Stimulated activated CD4-positive, alpha-beta T cell treated with anti-CD3 and anti-CD28 coated beads, TNF-alpha, amount 100 ng/mL, for 48 hours (primary cell): ENCODE results near the gene EFTUD2.

Experiments
- DNase-seq, 3 donors: peaks; one replicate each; pipeline ENCODE4 v3.0.0-alpha.2; 2020; ENCODE audit warnings: low read depth in 3 of 3

Gene EFTUD2

DNA sequence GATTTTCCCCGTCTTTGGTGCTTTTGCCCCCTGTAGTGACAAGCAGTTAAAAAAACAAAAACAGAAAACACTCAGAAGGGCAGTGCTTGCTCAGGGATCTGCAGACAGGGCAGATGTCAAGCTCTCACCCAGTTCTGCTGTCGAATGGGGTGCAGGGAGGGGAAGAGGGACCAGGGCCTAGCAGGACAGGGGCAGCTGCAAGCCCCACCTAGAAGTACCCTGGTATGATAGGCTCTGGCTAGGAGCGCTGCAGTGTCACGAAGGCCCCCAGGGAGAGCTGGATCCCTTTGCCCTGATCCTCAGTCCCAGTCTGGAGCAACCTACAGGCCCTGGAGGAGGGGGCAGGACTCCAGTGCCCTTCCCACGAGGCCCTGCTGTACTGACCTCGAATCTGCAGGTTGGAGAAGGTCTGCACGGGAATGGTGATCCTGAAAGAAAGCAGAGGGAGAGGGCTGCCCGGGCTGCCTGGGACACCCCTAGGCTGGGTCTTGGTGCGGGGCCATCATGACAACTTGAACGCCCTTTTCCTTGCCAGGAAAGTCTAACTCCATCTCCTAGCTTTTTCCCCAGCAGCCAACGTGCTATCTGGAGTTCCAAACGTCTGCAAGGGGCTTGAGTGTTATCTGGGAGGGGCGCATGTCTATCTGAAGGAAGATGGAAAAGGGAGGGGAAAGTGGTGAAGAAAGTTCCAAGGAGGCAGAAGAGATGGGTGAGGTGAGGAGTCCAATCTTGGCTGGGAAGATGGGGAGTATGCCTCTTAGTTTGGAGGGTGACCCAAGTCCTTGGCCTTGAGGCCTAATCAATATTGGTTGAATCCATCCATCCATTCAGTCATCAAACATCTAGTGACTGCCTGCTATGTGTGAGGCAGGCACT is 11.2 kb upstream of the EFTUD2 start:
- DNase-seq = no peak

DNA sequence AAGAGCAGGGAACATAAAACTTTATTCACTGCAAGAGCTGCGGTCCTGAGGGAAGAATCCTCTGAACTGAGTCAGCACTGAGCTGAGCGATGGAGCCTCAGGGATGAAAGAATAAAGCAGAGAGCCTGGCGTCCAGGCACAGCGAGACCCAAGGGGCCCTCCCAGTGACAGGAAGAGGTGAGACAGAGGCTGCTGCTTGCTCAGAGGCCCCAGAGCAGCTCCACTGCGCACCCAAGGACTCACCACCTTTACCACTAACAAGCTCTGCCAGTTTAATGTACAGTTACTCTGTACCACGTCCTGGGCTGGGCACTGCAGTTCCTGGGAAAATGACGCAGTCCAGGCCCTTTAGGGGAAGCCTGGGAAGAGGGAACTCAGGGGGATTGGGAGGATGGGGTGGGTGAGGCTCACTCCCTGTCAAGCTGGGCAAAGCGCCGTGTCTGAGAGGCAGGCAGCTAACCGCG is 10.5 kb upstream of the EFTUD2 start:
- DNase-seq = no peak

DNA sequence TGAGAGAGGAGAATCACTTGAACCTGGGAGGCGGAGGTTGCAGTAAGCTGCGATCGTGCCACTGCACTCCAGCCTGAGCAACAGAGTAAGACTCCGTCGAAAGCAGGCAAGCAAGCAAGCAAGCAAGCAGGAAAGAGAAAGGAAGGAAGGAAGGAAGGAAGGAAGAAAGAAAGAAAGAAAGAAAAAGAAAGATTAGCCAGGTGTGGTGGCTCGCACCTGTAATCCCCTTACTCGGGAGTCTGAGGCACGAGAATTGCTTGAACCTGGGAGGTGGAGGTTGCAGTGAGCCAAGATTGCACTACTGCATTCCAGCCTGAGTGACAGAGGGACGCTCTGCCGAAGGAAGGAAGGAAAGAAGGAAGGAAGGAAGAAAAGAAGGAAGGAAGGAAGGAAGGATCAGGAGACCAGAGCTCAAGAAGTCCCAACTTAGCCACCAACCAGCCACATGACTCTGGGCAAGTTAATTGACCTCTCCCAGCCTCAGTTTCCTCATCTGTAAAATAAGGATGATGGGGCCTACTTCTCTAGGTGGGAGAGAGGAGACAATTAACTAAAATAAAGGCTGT is 9.6 kb upstream of the EFTUD2 start:
- DNase-seq = no peak

DNA sequence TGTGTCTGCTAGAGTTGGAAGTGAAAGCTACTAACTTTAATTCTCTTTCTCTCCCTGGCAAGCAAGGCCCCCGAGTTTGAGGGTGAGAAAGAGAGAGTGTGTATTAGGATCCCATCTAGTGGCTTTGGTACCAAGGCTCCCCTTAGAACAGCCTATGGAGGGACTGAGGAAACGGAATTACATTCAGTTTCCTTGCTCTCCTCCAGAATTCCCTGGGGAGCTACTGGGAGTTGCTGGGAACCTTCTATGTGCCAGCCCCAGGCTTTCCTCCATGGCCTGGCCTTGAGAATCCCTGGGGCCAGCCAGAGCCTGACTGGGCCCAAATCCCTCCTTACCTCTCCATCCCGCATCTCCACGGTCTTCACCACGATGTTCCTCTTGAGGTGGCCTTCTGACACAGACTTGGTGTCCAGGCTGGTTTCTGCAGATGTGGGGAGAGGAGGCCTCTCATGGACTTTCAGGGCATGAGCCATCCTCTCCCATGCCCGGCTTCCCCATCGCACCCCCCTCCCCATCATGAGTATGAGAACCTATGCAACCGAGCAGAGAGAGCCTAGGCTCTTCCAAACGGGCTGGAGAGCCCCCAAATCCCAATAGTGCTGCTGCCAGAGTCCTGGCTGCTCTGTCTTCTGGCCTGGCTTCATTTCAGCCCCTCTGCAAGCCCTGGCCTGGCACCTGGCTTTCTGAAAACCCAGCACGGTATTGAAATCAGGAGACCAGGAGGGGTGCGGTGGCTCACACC is 8.7 kb upstream of the EFTUD2 start:
- no peak for DNase-seq

DNA sequence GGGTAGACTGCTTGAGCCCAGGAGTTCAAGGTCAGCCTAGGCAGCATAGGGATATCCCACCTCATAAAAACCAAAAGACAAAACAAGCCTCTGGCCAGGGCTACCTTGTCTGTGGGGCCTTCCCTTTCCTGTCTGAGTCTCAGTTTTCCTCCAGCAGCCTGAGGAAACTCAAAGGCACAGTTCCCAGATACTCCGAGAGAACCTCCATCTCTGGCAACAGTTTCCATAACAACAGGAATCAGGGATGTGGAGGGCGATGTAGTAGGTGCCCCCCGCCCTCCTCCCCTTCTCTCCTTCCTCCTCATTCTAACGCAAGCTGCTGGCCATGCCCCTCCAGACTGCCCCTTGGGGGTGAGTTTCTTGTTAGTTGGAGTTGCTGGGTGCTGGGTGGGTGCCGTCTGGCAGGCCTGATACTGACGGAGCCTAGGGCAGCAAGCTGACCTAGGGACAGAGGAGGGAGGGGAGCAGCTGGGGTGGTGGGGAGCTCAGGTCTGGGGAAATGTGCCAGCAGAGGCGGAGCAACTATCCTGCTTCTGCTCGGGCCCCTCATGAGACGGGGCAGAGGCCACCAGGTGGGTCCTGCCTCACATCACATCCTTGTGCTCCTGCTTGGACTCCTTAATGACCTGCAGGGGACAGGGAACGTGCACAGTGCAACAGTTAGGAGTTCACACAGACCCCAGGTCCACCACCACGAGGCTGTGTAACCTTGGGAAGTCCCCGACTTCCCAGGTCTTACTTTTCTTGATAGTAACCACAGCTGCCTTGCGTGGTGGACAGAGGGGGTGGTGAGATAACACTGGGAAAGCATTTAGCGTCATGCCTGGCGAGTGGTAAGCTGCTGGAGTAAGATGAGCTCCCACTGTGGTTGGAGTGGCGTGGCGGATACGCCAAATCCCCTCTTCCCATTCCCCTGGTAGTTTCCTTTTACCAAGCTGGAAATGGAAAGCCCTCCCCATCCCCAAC is 7.8 kb upstream of the EFTUD2 start:
- no peak for DNase-seq

DNA sequence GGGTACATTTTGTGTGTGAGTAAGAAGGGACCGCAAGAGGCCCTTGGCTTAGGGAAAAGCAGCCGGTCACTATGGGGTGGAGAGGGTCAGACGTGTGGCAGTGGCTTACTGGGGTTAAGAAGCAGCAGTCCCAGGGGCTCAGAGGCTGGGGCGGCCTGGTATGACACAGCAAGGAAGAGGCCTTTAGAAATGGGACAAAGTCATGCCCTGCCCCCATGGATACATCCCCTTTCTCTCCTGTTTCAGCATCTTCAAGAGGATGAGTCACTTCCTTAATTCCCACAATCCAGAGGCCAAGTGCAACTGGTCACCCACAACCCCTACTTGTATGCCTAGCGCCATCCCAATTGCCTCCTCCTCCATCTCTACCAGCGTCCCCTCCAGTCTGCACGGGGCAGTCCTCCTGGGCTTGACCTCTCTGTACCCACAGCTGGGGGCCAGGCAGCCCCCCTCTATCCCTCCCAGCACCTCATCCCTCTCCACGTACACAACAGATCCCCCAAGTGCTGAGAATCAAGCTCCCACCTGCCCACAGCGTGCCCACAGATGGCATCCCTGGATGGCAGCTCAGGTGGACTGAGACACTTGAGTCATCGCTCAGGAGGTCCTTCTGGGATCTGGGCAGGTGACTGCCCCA is 6.9 kb upstream of the EFTUD2 start:
- DNase-seq = no peak

DNA sequence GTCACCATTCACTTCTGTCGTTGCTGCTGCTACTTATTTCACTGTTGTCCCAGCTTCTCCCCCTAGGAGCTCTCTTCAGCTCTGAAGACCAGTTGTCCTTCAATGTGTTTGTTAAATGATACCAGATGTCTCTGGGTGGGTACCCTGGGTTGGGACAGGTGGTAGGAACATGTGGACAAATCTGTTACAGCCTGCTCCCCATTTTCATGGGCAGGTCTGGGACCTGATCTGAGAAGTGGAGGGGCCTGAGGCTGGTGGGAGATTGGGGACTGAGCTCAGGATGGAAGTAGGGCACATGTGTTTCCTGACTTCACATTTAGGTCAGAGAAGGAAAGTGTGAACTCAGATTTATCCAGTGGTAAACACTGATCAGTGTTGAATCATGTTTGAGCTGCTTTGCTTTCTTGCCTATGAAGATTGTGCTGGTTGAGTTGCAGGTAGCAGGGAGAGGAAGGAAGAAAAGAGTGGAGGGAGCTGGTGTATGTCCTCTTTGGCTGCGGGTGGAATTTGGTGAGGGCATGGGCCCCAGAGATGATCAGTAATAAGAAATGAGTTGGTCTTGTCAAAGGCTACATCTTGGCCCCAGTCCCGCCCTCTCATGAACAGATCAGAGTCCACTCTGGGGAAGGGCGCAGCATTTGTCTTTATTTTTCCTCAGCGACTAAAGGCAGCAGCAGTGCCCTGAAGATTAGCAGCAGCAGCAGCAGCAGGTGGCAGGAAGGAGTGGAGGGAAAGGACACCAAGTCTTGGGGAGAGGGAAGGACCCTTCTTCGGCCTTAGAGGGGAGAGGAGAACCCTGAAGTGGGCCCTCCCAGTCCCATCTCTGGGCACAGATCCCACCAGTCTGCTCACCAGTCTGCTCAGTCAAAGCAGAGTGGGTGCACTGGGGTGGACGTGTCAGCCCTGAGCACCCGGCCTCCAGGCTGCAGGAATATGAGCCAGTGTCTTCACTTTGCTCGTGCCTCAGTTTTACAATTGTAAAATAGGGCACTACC is 6.1 kb upstream of the EFTUD2 start:
- no peak for DNase-seq

DNA sequence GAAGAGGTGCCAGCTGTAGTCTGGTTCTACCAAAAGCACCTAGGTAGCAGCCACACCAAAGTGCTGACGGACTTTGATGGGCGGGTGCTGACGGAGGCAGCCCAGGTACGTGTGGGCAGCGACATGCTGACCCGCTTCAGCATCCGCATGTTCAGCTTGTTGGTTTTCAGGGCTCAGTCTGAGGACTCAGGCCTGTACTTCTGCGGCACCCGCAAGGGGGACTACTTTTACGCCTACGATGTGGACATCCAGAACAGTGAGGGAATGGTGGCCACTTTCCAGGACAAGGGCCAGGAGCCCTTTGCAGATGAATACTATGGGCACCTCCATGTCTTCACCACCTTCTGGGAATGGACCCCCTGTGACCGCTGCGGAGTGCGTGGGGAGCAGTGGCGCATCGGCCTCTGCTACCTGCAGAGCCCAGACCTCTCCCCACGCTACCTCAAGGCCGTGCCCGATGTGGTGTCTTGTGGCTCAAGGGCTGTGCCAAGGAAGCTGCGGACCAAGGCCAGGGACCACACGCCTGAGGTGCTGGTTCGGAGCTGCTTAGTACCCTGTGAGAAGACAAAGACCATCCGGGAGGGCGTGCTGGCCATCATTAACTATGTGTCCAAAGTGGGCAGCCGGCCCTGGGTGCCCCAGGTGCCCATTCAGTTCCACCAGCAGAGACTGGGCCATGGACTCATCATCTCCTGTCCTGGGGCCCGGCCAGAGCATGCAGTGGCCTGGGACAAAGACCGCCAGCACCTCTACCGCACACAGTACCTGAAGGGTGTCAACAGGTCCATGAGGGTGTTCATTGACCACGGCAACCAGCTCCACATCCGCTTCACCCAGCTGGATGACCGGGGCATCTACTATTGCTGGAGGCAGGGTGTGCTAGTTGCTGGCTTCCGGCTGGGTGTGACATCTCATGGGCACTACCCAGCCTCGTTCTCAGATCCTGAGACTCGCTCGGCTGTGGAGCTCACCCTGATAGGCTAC is 5.0 kb upstream of the EFTUD2 start:
- DNase-seq = no peak

DNA sequence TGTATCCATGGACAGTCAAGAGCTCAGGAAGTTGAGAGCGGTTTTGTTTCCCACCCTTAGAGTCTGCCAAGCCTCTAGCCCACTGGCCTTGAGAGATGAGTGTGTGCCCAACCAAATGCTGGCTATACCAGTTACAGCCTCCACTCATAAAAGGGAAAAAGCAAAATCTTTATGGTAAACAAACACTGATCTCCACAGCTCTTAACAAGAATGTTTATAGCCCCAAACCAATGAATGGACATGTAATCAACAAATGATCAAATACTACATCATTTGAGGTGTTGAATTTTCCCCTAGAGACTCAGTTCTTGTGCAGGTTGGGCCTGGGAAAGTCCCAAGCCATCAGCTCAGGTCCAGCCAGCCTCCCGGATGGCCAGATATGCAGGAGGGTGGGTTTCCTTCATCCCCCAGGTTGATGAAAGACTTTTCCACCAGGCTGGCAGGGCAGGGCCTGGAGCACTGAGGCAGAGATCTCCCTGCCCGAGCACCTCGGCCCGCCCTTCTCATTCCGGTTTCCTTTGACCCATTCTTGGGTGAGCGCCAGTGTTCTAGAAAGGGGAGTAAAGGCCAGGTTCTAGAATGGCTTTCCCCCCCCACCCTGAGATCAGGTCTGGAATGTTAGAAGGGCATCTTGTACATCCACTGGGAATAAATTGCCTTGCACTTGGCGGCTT is 3.9 kb upstream of the EFTUD2 start:
- DNase-seq = no peak

DNA sequence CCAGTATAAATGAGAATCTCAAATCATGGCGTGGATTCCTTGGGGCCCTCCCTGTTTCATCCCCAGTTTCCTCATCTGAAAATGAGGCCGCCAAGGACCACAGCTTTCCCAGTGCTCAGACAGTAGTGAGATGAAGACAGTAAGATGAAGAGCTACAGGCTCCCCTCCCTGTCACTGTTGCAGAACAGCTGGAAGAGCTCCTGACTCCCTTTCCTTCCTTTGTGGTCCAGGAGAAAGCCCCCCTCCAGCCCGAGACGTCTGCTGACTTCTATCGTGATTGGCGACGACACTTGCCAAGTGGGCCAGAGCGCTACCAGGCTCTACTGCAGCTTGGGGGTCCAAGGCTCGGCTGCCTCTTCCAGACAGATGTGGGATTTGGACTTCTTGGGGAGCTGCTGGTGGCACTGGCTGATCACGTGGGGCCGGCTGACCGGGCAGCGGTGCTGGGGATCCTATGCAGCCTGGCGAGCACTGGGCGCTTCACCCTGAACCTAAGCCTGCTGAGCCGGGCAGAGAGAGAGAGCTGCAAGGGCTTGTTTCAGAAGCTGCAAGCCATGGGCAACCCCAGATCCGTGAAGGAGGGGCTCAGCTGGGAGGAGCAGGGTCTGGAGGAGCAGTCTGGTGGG is 3.0 kb upstream of the EFTUD2 start:
- no peak for DNase-seq

DNA sequence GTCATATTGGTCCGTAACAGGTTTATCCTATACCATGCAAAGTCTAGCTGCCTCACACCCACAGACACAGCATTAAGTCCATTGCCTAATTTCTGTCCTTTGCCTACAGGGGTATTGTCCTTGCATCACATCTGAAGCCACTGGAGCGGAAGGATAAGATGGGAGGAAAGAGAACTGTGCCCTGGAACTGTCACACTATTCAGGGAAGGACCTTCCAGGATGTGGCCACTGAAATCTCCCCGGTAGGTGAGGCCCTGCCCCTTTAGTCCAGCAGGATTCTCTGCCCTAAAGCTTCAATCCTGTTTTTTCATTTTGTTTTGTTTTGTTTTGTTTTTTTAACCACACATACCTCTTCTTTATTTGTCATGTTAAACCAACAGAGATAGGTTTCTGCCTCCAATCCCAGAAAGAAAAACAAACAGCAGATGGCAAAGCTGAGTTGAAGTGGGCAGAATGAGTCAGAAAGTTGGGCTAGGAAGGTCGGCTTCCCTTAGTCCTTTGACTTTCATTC is 2.2 kb upstream of the EFTUD2 start:
- no peak for DNase-seq

DNA sequence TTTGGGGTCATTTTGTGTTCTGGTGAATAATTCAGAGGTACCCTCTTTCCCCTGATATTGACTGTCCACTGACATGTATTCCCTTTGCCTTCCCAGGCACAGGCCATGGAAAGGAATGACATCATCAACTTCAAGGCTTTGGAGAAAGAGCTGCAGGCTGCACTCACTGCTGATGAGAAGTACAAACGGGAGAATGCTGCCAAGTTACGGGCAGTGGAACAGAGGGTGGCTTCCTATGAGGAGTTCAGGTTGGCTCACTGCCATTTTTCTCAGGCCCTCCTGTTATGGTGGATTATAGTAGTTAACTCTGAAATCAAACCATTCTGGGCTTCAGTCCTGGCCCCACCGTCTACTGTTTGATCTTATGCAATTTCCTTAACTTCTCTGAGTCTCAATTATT is 1.6 kb upstream of the EFTUD2 start:
- DNase-seq = no peak

DNA sequence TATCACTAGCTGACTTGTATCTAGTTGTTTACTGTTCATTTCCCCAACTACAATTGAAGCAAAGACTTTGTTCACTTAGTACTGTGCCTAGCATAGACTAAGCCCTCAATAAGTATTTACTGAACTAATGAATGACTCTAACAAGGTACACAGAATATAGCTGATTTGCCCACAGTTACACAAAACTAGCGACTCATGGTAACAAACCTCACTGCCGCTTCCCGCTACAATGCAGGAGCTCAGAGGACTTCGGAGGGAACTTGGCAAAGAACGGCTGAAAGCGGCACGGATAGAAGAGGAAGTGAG is 524 bp downstream of the EFTUD2 start:
- DNase-seq = no peak

DNA sequence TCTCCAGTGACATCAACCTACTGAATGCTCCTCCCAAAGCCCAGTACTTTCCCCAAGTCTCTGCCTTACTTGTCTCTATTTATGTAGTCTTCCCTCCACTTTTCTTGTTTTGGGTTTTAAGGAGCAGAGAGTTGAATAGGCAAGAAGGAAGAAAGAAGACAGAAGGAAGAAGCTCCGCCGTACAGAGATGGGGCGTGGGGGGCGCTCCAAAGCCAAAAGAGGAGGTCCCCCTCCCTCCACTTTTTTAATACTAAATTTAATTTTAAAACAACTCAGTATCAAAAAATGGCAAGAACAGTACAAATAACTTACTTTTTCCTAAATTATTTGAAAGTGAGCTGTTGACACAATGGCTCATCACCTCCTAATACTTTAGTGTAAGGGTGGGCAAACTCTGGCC is 4.6 kb downstream of the EFTUD2 start:
- DNase-seq = no peak

DNA sequence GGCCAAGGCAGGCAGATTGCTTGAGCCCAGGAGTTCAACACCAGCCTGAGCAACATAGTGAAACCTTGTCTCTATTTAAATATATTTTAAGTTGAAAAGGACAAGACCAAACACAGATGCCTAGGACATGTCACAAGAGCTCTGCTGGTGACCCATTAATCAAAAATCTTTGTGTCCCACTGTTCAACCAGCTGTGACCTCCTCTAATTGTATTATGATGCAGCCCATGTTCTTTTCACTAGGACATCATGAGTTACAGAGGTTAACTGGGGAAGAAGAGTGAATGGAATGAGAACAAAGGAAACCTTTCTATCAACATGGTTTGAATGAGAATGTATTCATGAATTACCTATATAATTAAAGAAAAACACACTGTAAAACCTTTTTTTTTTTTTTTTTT is 7.0 kb downstream of the EFTUD2 start:
- no peak for DNase-seq

DNA sequence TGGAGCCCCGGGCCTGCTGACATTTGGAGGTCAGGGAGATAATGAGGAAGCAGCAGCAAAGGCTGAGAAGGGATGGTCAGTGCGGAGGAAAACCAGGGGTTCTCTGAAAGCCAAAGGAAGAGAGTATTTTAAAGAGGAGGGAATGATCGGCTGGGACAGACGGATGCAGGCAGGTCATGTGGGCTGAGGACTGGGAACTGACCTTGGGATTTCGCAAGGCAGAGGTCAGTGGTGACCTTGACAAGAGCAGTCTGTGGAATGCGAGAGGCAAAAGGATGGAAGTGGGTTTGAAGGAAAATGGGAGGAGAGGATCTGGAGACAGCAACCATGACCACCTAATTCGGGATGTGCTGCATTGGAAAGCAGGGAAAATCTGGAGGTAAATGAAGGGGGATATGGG is 10.2 kb downstream of the EFTUD2 start:
- no peak for DNase-seq
